Stimulated activated CD8-positive, alpha-beta memory T cell treated with anti-CD3 and anti-CD28 coated beads, Interleukin-12 subunit alpha, Interleukin-12 subunit beta, amount 100 ng/mL, for 24 hours (primary cell): ENCODE results near the gene MAT2B.

Source experiments
- DNase-seq: peaks from one replicate; pipeline ENCODE4 v3.0.0-alpha.2; 2020; ENCODE audit errors: extremely low read depth

Gene MAT2B

GRCh38 chr5:163551156-163551555 lies 45.7 kb downstream of the MAT2B start:
- no peak for DNase-seq

GRCh38 chr5:163552536-163552935 lies 47.1 kb downstream of the MAT2B start:
- DNase-seq, result no peak

GRCh38 chr5:163561339-163561738 lies 55.9 kb downstream of the MAT2B start:
- no peak for DNase-seq

GRCh38 chr5:163562071-163562470 lies 56.7 kb downstream of the MAT2B start:
- no peak for DNase-seq

- no peak for DNase-seq
Observed at GRCh38 chr5:163563112-163563511, 57.7 kb downstream of the MAT2B start.

- no peak for DNase-seq
Observed at GRCh38 chr5:163563880-163564279, 58.5 kb downstream of the MAT2B start.

- DNase-seq, result no peak
Observed at GRCh38 chr5:163564321-163564938, 59.0 kb downstream of the MAT2B start.

- no peak for DNase-seq
Observed at GRCh38 chr5:163565492-163565891, 60.1 kb downstream of the MAT2B start.

GRCh38 chr5:163565931-163566608 lies 60.7 kb downstream of the MAT2B start:
- no peak for DNase-seq

GRCh38 chr5:163566678-163567077 lies 61.3 kb downstream of the MAT2B start:
- no peak for DNase-seq

- DNase-seq, result no peak
Observed at GRCh38 chr5:163567811-163568210, 62.4 kb downstream of the MAT2B start.
